Endothelial cell of umbilical vein (primary cell): Measurements from ENCODE around the gene SMOC2. TPM values are rescaled to one million over a fixed set of nuclear protein-coding genes. Genes with fewer than 3 reads are reported as not detected.

Source experiments
- BruUV-seq: library from RNA; stranded (reverse); fragments of 400-500 nt; replicated peaks from 2 replicates; lab custom pipeline; 2021; lab: Mats Ljungman, UMichigan
- CTCF ChIA-PET: fragments of 300-600, 350-600 bp; sonication (Branson Sonifier 250); formaldehyde crosslinking; loops from one replicate; lab custom pipeline; 2021; ENCODE audit warnings: antibody characterized with exemption, inconsistent platforms; lab: Charles Lee
- POLR2A ChIA-PET: fragments of 300-600, 350-600 bp; sonication (Branson Sonifier 250); formaldehyde crosslinking; loops from one replicate; lab custom pipeline; 2021; ENCODE audit warnings: antibody characterized with exemption, inconsistent platforms; lab: Charles Lee
- DNase-seq: peaks from one replicate; pipeline ENCODE4 v3.0.0-alpha.2; 2011; ENCODE audit warnings: low read depth, low spot score
- FAIRE-seq: peaks from 2 replicates; lab custom pipeline; 2011; peaks lifted over from hg19 to GRCh38; lab: Jason Lieb, UNC
- H2AFZ ChIP-seq: 2 replicates; pipeline ENCODE4 v1.6.0; 2012; ENCODE audit warnings: low read depth, low read length, control low read depth, inconsistent platforms
- H3K27ac ChIP-seq: 2 replicates; pipeline ENCODE4 v1.5.1; 2011; ENCODE audit warnings: low read depth, mild to moderate bottlenecking, control low read depth, low read length, moderate library complexity; ENCODE audit not compliant: insufficient read depth
- H3K27me3 ChIP-seq, 2 experiments: 2 replicates each; pipeline versions ENCODE4 v1.6.0 to v1.6.1; 2011; ENCODE audit warnings: low read length in 2 of 2, mixed read lengths in 1 of 2; ENCODE audit not compliant: control insufficient read depth in 2 of 2, insufficient read depth in 2 of 2
- H3K36me3 ChIP-seq, 2 experiments: 2 replicates in 1 of 2; 3 replicates in 1 of 2; pipeline ENCODE4 v1.5.1; 2011; ENCODE audit warnings: low read length in 2 of 2, mild to moderate bottlenecking in 1 of 2, moderate library complexity in 1 of 2; ENCODE audit not compliant: control insufficient read depth in 2 of 2, insufficient read depth in 2 of 2; ENCODE audit errors: extremely low read depth in 1 of 2
- H3K4me1 ChIP-seq: 3 replicates; pipeline ENCODE4 v1.5.1; 2011; ENCODE audit warnings: mild to moderate bottlenecking, low read length; ENCODE audit not compliant: control insufficient read depth, insufficient read depth; ENCODE audit errors: extremely low read depth
- H3K4me2 ChIP-seq: 2 replicates; pipeline ENCODE4 v1.6.1; 2011; ENCODE audit warnings: low read length, control low read depth, mixed read lengths; ENCODE audit not compliant: insufficient read depth
- H3K4me3 ChIP-seq, 3 experiments: fragments of 200-600 bp in 1 of 3; sonication (generic), shearing (Covaris generic) in 1 of 3; replicated peaks in 1 of 3; 2 replicates each; pipeline ENCODE4 v1.5.1; 2011 to 2016; ENCODE audit warnings: control low read depth in 3 of 3, low read length in 3 of 3, mild to moderate bottlenecking in 2 of 3, inconsistent platforms in 1 of 3, low read depth in 1 of 3, moderate library complexity in 1 of 3; ENCODE audit not compliant: insufficient read depth in 1 of 3
- H3K79me2 ChIP-seq: 2 replicates; pipeline ENCODE4 v1.6.0; 2012; ENCODE audit warnings: low read length, inconsistent platforms; ENCODE audit not compliant: control insufficient read depth, insufficient read depth
- H3K9ac ChIP-seq: replicated peaks from 2 replicates; pipeline ENCODE3; 2011; ENCODE audit warnings: low read length, control low read depth; ENCODE audit not compliant: insufficient read depth; ENCODE audit errors: extremely low read depth
- H3K9me1 ChIP-seq: replicated peaks from 3 replicates; pipeline ENCODE4 v1.6.0; 2011; ENCODE audit warnings: mild to moderate bottlenecking, low read length; ENCODE audit not compliant: control insufficient read depth, insufficient read depth; ENCODE audit errors: extremely low read depth
- H3K9me3 ChIP-seq: replicated peaks from 2 replicates; pipeline ENCODE4 v1.5.1; 2012; ENCODE audit warnings: low read length, inconsistent platforms; ENCODE audit not compliant: control insufficient read depth, insufficient read depth
- H4K20me1 ChIP-seq: replicated peaks from 2 replicates; pipeline ENCODE3; 2011; ENCODE audit warnings: mild to moderate bottlenecking, low read length; ENCODE audit not compliant: control insufficient read depth, insufficient read depth; ENCODE audit errors: extremely low read depth
- CTCF ChIP-seq, 2 donors: IDR thresholded peaks; 1 replicate in 1 of 2; 2 replicates in 1 of 2; pipeline ENCODE4 v1.5.1; 2011; ENCODE audit warnings: low read length in 2 of 2, mild to moderate bottlenecking in 2 of 2, moderate library complexity in 2 of 2, control low read depth in 1 of 2, inconsistent platforms in 1 of 2, low read depth in 1 of 2; ENCODE audit not compliant: insufficient read depth in 1 of 2; ENCODE audit errors: extremely low read depth in 1 of 2
- EZH2 ChIP-seq: IDR thresholded peaks from 2 replicates; pipeline ENCODE4 v1.6.1; 2012; ENCODE audit warnings: borderline replicate concordance, low read depth, mild to moderate bottlenecking, moderate library complexity, low read length, inconsistent platforms; ENCODE audit not compliant: severe bottlenecking
- FOS ChIP-seq: IDR thresholded peaks from 2 replicates; pipeline ENCODE4 v1.6.1; 2011; ENCODE audit warnings: mild to moderate bottlenecking, low read length, moderate library complexity, borderline replicate concordance; ENCODE audit not compliant: insufficient read depth
- GATA2 ChIP-seq: IDR thresholded peaks from 2 replicates; pipeline ENCODE4 v1.7.0; 2011; ENCODE audit warnings: low read depth, mild to moderate bottlenecking, moderate library complexity, mixed read lengths, low read length; ENCODE audit not compliant: insufficient read length, insufficient read depth
- JUN ChIP-seq: IDR thresholded peaks from 2 replicates; pipeline ENCODE4 v1.6.1; 2011; ENCODE audit warnings: borderline replicate concordance, low read depth; ENCODE audit not compliant: insufficient read length, insufficient read depth
- MAX ChIP-seq: IDR thresholded peaks from 2 replicates; pipeline ENCODE4 v1.6.1; 2011; ENCODE audit not compliant: insufficient read depth, insufficient read length
- MYC ChIP-seq: IDR thresholded peaks from one replicate; pipeline ENCODE4 v1.6.1; 2011; ENCODE audit warnings: mild to moderate bottlenecking, low read depth, low read length
- POLR2A ChIP-seq: IDR thresholded peaks from 2 replicates; pipeline ENCODE4 v1.6.1; 2012; ENCODE audit warnings: low read depth, mild to moderate bottlenecking, control low read depth, low read length
- POLR2AphosphoS5 ChIP-seq: IDR thresholded peaks from 2 replicates; pipeline ENCODE4 v1.6.1; 2012; ENCODE audit warnings: low read depth, mild to moderate bottlenecking, control low read depth, low read length, moderate library complexity; ENCODE audit not compliant: insufficient read depth
- dilution Hi-C: fragments of 300-500 bp; cut with MboI; formaldehyde crosslinking; loops from one replicate; pipeline ENCODE4 v1.15.0; 2019; ENCODE audit warnings: low sequenced_read_pairs; ENCODE audit not compliant: extremely low pct_ligation_motif_present
- intact Hi-C: fragments of 100-400 bp; cut with micrococcal nuclease; formaldehyde crosslinking; loops from one replicate; pipeline ENCODE4 v1.10.0; 2022
- polyA plus RNA-seq, 4 experiments: library from polyadenylated mRNA; depleted of rRNA in 3 of 4; stranded (reverse) in 3 of 4; unstranded in 1 of 4; fragments of >200 nt; gene quantifications; 2 replicates each; pipeline versions ENCODE4 v1.2.1 to v1.2.3, GENCODE V29; 2011 to 2012; ENCODE audit warnings: missing spikeins in 1 of 4
- total RNA-seq: library from RNA; stranded (reverse); gene quantifications from 2 replicates; pipeline ENCODE4 v1.2.3, GENCODE V29; 2021

SMOC2 gene
- total and polyA plus RNA-seq, 2 donors (not counting 3 experiments of a cell fraction or from before 2014, with no cell fraction given) = not detected

- Histone ChIP-seq H3K27ac (no peak overlapping the region), H3K4me3 (no peak overlapping the region), H3K79me2 (no peaks in the 10 kb centered on the region), H3K36me3 (no peaks in the 10 kb centered on the region), H3K9ac (no peak overlapping the region), H3K9me3 (peaks cover 2% of the 10 kb centered on the region), H2AFZ (no peak overlapping the region), H3K4me2 (no peak overlapping the region), H3K27me3 (no peaks in the 10 kb centered on the region), H3K9me1 (no peaks in the 10 kb centered on the region), H3K4me1 (no peaks in the 10 kb centered on the region), H4K20me1 (no peaks in the 10 kb centered on the region)
- FAIRE-seq (no peak), DNase-seq (no peak)
- no peak for TF ChIP-seq FOS
- TF ChIP-seq POLR2AphosphoS5 = no peak
- no peak for TF ChIP-seq JUN
- no peak for TF ChIP-seq MYC
- no peak for TF ChIP-seq EZH2
- no peak for TF ChIP-seq POLR2A
- TF ChIP-seq MAX = no peak
- TF ChIP-seq CTCF (IDR thresholded peaks at IDR 0.05; ENCODE audit: extremely low read depth in 1 of 2, insufficient read depth in 1 of 2, low read depth in 1 of 2, low read length in 2 of 2) = no peak
- no peak for TF ChIP-seq GATA2
- CTCF ChIA-PET = no interaction called here
- dilution Hi-C loops = no loop called here
- POLR2A ChIA-PET = no interaction called here
- intact Hi-C loops = no loop called here
- BruUV-seq = no TSS peak
Observed at GRCh38 chr6:168583126-168583525, 142.1 kb downstream of the SMOC2 start.
